ENCODE data around the gene NRXN3.

- no peak for TF ChIP-seq CTCF (IDR thresholded peaks at IDR 0.05; ENCODE audit: poor library complexity)
- TF ChIP-seq EZH2 (IDR thresholded peaks at IDR 0.05; ENCODE audit: borderline replicate concordance) = no peak
- no peak for TF ChIP-seq EZH2phosphoT487 (IDR thresholded peaks at IDR 0.05; ENCODE audit: low read depth, severe bottlenecking, unreplicated experiment)
These were observed 1136.4 kb downstream of the NRXN3 start for GRCh38 chr14:79306546-79306945.
